Activated CD8-positive, alpha-beta memory T cell treated with anti-CD3 and anti-CD28 coated beads for 48 hours (primary cell): Measurements from ENCODE around the gene ANXA8L1.
"Not testable (repeated sequence)": the region's sequence is repeated elsewhere in the genome, so short reads cannot be mapped to it uniquely, and the experiment has no call there.

ENCODE experiments used
- DNase-seq, 3 experiments: peaks; one replicate each; pipeline ENCODE4 v3.0.0-alpha.2; 2020; ENCODE audit warnings: low read depth in 2 of 3, low spot score in 2 of 3

Gene ANXA8L1

GRCh38 chr10:46397767-46398166 lies 22.2 kb downstream of the ANXA8L1 start:
- DNase-seq: not testable (repeated sequence)

- not testable (repeated sequence) for DNase-seq
Observed at GRCh38 chr10:46398212-46398886, 22.8 kb downstream of the ANXA8L1 start.

GRCh38 chr10:46409556-46409955 lies 34.0 kb downstream of the ANXA8L1 start:
- DNase-seq: not testable (repeated sequence)

GRCh38 chr10:46411123-46411522 lies 35.5 kb downstream of the ANXA8L1 start:
- DNase-seq: not testable (repeated sequence)

GRCh38 chr10:46412665-46413064 lies 37.1 kb downstream of the ANXA8L1 start:
- DNase-seq: not testable (repeated sequence)

- not testable (repeated sequence) for DNase-seq
Observed at GRCh38 chr10:46415291-46415690, 39.7 kb downstream of the ANXA8L1 start.

GRCh38 chr10:46418283-46418682 lies 42.7 kb downstream of the ANXA8L1 start:
- not testable (repeated sequence) for DNase-seq

GRCh38 chr10:46419570-46420379 lies 44.2 kb downstream of the ANXA8L1 start:
- DNase-seq: not testable (repeated sequence)

GRCh38 chr10:46423550-46423949 lies 48.0 kb downstream of the ANXA8L1 start:
- DNase-seq: not testable (repeated sequence)

GRCh38 chr10:46440942-46441341 lies 65.4 kb downstream of the ANXA8L1 start:
- not testable (repeated sequence) for DNase-seq
